GM21737 (cell line): Measurements from ENCODE around the gene ZNF768.
"Not testable (repeated sequence)": the region's sequence is repeated elsewhere in the genome, so short reads cannot be mapped to it uniquely, and the experiment has no call there.

ENCODE experiments used
- ATAC-seq: cut with Tn5 transposase; IDR thresholded peaks from one replicate; pipeline ENCODE4 v1.9.1; 2021; ENCODE audit warnings: mild to moderate bottlenecking, moderate library complexity; ENCODE audit not compliant: unreplicated experiment

The ZNF768 gene

DNA sequence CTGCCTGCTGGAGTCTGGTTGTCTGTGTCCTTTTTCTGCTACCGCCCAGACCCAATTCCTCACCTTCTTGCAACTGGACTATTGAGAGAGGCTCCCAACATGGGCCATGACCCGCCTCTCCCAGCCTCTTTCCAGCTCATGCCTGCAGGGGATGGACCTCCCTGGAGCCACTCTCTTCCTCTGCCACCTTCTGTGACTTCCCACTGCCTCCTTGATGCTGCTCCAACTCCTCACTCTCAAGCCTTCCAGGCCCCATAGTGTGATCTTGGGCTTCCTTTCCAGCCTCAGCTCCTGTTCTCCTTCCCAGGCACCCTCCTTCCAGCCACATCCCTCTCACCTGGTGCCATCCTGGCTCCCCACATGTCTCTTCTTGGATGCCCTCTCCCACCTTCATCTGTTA lies 11.1 kb downstream of the ZNF768 start:
- no peak for ATAC-seq

GRCh38 chr16:30511509-30511908 lies 14.9 kb downstream of the ZNF768 start:
- no peak for ATAC-seq

DNA sequence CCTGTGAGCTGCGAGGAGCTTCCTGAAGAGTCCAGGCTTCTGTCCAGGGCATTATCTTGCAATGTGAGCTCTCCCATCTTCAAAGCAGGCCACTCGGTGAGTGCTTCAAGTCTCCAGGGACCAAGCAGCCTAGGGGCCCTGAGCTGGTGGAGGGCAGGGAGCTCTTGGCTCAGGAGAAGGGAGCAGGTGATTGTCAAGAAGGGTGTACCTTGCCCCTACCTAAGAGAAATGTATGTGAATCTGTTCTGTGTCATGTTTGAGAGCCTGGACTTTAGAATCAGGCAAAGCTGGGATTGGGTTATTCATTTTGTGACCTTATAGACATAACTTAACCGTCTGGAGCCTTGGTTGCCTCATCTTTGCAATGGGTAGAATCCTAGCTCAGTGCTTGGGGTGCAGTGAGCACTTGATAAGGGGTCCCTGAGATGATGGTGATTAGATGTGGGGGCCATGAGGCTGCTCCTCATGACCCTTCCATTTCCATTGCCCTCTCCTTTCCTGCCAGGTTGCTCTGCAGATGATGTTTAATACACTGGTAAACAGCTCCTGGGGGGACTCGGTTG lies 15.9 kb downstream of the ZNF768 start:
- ATAC-seq, result no peak

DNA sequence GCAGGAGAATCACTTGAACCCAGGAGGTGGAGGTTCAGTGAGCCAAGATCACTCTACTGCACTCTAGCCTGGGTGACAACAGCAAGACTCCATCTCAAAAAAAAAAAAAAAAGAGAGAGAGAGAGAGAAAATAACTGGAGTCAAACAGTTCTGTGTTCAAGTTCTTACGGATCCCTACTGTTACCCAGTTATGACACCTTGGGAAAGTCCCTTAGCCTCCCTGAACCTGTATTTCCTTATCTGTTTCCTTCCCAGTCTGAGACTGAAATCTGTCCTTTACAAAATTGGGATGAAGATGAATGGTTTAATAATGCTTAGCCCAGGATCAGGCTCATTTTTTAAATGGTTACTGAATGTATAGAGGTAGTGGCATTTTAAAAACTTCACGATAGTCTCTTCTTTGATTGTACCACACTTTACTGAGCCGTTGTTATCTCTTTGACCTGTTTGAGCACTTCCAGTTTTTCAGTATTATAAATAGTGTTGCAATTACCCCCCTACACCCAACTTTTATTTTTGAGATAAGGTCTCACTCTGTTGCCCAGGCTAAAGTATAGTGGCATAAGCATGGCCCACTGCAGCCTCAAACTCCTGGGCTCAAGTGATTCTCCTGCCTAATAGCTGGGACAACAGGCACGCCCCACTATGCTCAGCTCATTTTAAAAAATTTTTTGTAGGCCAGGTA lies 17.1 kb downstream of the ZNF768 start:
- no peak for ATAC-seq

DNA sequence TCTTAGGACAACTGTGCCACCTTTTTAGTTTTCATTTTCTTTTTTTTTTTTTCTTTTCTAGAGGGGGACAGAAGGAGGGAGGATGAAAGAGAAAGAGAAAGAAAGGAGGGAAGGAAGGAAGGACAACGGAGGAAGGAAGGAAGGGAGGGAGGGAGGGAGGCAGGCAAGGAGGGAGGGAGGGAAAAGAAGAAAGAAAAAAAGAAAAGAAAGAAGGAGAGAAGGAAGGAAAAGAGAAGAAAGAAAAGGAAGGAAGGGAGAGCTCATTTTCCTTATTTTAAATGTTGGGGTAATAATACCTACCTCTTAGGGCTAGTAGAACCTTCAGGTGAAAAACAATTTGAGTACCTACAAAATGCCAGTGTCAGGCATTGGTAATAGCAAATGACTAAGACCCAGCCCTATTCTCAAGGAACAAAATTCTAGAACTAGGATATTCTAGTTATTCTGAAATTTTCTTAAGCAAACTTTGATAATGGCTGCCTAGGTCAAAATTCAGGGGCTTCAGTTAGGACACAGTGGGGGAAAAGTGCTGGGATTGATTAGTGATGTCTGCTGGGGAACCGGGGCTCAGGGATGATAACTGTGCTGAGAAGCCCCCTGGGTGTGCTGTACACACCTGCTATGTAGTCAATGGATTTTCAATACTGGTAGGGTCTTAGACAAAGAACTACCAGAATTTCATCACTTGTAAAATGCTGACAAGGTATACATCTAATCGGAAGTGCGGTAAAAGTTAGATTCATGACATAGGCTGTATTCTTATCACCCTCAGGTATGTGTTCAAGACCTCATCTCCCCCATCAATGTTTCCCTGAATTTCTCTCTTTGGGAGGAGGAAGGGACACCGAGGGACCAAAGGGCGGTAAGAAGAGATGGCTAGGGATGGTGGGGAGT lies 22.7 kb downstream of the ZNF768 start:
- no peak for ATAC-seq

- ATAC-seq, result no peak
These were observed 27.1 kb downstream of the ZNF768 start for GRCh38 chr16:30499284-30499683.

- no peak for ATAC-seq
These were observed 31.7 kb downstream of the ZNF768 start for GRCh38 chr16:30494709-30495108.

DNA sequence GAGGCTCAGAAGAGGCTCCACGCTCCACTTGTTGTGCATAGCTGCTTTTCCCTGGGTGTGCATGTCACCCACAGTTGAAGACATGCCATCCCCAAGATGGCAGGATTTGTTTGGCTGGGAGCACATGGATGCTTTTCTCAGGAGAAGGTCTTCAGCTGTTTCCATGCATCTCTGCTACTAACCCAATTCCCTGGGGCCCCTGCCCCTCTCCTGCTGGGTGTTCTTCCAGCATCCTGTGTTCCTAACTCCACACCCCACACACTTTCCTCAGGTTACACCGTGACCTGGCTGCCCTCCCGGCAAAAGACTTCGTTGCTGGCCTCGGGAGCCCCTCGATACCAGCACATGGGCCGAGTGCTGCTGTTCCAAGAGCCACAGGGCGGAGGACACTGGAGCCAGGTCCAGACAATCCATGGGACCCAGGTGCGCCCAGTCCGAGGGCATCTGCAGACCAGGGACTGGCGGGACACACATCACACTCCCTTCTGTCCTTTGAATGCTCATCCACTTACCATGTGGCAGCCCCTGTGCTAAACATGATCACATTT lies 32.4 kb downstream of the ZNF768 start:
- ATAC-seq, result no peak

DNA sequence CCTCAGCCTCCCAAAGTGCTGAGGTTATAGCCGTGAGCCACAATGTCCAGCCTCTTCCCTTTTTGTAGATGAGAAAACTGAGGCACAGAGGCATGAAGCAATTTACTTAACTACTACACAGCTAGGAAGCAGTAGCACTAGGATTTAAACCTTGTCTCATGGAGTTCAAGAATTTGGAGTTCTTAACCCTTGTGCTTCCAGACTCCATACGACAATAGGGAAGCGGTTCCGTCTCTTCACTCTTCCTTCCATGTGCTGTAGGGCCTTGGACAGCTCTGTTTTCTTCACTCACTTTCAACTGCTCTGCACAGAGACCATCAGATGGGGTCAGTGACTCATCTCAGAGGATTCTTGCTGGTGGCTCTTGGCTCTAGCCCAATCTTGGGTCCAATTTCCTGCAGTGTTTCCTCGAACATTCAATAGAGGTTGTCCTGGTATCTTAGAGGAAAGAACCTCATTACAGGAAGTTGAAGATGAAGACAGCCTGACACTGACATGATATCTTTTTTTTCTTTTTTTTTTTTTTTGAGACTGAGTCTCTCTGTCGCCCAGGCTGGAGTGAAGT lies 34.5 kb downstream of the ZNF768 start:
- ATAC-seq, result no peak

- ATAC-seq, result no peak
These were observed 35.1 kb downstream of the ZNF768 start for GRCh38 chr16:30491229-30491628.

DNA sequence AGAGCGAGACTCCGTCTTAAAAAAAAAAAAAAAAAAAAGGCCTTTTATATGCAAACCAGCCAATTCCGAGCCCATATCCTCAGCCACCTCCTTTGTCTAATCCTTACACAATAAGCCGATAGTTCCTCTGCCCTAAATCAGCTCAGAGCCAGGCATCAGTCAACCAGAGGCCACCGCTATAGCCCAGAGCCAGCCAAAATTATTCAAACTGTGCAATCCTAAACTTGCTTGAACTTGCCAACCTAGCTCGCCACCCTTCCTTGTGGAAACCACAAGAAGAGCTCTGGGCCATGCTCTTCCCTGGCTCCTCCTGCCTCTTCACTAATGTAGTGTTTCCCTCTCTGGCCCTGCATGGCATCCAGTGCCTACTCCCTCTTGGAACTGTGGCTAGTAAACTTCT lies 36.2 kb downstream of the ZNF768 start:
- no peak for ATAC-seq

DNA sequence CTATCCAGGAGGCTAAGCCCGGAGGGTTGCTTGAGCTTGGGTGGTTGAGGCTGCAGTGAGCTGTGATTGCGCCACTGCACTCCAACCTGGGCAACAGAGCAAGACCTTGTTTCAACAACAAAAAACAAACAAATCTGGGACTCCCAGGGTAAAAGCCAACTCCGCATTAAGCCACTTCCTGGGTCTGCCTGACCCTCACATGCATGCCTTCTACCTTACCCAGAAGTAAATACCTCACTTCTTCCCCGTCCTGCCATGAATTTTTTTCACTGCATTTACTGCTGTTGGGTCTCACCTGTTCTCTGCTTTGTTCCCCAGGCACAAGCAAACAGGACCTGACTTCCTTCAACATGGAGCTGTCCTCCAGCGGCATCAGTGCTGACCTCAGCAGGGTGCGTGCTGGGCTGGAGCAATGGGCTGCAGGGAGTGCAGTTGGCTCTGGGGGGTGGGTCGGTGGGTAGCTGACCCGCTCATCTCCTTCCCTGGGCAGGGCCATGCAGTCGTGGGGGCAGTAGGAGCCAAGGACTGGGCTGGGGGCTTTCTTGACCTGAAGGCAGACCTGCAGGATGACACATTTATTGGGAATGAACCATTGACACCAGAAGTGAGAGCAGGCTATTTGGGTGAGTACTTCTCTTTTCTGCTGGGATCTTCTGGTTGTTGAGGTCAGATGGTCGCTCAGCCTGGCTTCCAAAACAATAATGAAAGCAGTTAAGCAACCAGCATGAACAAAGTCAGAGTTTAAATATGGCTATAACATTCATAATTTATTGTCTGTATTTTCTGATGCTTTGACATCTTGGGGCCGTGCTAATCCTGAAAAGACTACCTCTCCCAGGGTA lies 37.4 kb downstream of the ZNF768 start:
- no peak for ATAC-seq

- no peak for ATAC-seq
These were observed 40.4 kb downstream of the ZNF768 start for GRCh38 chr16:30485818-30486436.

DNA sequence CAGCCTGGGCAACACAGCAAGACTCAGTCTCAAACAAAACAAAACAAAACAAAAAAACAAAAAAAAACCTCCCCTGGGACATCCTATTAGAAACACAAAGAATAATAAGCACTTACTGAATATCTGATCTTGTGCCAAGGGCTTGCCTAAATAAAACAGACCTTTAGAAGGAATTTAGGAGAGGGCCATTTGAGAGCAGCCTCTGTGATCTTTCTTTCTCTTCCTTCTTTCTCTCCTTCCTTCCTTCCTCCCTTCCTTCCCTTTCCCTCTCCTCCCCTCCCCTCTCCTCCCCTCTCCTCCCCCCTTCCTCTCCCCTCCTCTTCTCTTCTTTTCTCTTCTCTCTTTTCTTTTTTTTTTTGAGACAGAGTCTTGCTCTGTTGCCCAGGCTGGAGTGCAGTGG lies 41.5 kb downstream of the ZNF768 start:
- ATAC-seq, result no peak

DNA sequence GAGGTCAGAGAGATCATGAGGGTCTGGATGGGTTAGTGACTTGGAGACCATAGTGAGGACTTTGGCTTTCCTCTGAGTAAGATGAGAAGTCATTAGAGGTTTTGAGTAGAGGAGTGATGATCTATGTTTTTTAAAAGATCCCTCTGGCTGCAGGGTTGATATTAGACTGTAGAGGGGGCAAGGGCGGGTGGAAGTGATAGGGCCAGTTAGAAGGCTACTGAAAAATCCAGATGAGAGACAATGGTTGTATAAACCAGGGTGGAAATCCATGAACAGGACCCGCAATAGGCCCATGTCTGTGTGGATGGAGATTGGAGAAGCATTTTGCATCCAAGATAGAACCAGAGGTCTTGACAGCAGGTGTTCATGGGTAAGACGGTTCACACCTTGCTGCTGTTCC lies 44.0 kb downstream of the ZNF768 start:
- ATAC-seq, result no peak

DNA sequence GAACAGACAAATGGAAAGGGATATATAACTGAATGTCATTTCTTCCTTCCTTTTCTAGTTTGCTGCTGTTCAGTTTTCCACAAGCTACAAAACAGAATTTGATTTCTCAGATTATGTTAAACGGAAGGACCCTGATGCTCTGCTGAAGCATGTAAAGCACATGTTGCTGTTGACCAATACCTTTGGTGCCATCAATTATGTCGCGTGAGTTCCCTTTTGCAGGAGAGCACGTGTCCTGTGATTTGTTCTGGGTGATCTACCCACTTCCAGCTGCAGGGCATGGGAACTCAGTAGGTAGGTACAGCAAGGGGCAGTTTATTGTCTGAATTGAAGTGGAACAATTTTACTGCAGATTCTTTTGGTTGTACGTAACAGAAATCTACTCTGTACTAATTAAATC lies 45.0 kb downstream of the ZNF768 start:
- no peak for ATAC-seq

- ATAC-seq, result no peak
These were observed 47.4 kb downstream of the ZNF768 start for GRCh38 chr16:30478766-30479478.

DNA sequence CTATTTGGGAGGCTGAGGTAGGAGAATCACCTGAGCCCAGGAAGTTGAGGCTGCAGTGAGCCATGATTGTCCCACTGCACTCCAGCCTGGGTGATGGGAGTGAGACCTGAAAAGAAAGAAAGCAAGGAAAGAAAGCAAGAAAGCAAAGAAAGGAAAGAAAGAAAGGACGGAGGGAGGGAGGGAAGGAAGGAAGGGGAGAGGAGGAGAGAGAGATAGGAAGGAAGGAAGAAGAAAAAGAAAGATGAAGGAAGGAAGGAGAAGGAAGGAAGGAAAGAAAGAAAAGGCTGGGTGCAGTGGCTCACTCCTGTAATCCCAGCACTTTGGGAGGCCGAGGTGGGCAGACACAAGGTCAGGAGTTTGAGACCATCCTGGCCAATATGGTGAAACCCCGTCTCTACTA lies 48.6 kb downstream of the ZNF768 start:
- not testable (repeated sequence) for ATAC-seq

GRCh38 chr16:30476991-30477390 lies 49.4 kb downstream of the ZNF768 start:
- ATAC-seq, result no peak
